Omental fat pad (tissue), 4 donors: ENCODE results near the gene CACNA1G. TPM values are rescaled to one million over a fixed set of nuclear protein-coding genes. Genes with fewer than 3 reads are reported as not detected.

Experiments used
- ATAC-seq: fragments of 150-250 bp; one replicate; pipeline ENCODE4 v1.9.1; 2016; ENCODE audit warnings: mild to moderate bottlenecking, moderate library complexity; ENCODE audit not compliant: low FRiP score
- DNase-seq: peaks from one replicate; pipeline ENCODE4 v3.0.0-alpha.2; 2019; ENCODE audit warnings: low spot score
- CTCF ChIP-seq, 3 donors: fragments of 450-650 bp; IDR thresholded peaks; one replicate each; pipeline ENCODE4 v1.5.1; 2016 to 2017; ENCODE audit warnings: antibody characterized with exemption in 3 of 3, mild to moderate bottlenecking in 3 of 3, moderate library complexity in 2 of 3
- total RNA-seq, 4 donors: library from RNA; depleted of rRNA; stranded (reverse); fragments of >200 nt; gene quantifications; one replicate each; pipeline ENCODE4 v1.1.0, GENCODE V29; 2016

CACNA1G gene
- total RNA-seq, 4 donors from 2014 or later, result 0.32 to 3.8 (median 1.2) TPM

- no peak for TF ChIP-seq CTCF (IDR thresholded peaks at IDR 0.05)
- no peak for DNase-seq
- no peak for ATAC-seq
Observed at GRCh38 chr17:50657054-50657453, 96.5 kb downstream of the CACNA1G start.

DNA sequence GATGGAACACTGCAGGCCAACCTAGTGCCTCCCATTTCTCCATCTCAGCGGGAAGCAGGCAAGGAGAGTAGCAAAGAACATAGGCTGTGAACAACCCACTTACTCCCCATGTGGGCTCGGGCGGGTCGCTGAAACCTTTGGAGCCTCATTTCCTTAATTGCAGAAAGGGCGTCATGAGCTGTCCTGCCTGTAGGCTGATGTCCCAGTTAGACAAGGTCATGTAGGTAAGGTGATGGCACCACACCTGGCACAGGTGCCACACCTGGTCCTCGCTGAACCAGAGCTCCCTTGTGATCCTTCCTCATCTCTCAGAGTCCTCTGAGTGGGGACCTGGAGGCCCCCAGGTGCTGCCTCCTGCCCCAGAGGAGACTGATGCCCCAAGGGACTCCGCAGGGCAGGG is 97.1 kb downstream of the CACNA1G start:
- no peak for TF ChIP-seq CTCF (IDR thresholded peaks at IDR 0.05)
- no peak for ATAC-seq
- no peak for DNase-seq

DNA sequence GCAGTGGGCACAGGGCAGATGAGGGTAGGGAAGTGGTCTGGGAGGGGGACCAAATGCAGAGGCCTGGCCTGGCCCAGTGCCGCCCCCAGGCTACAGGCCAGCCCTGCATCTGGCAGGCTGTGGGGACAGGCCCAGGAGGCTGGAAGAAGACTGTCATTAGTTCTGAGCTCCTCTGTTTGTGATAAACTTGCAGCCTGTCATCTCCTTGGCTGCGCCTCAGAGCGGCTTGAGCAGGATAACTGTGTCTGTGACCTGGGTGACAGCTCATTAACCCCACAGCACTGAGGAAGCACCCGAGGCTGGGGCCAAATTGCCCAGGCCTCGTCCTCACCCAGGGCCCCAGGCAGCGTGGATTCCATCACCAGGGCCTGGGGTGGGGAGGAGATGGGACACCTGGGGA is 98.1 kb downstream of the CACNA1G start:
- ATAC-seq, result no peak

GRCh38 chr17:50659179-50659578 is 98.7 kb downstream of the CACNA1G start:
- ATAC-seq (no peak), DNase-seq (no peak)
- TF ChIP-seq CTCF (IDR thresholded peaks at IDR 0.05), result no peak

More for the DNA sequence above, 98.1 kb downstream of the CACNA1G start:
- TF ChIP-seq CTCF (IDR thresholded peaks at IDR 0.05), result no peak
- no peak for DNase-seq

- no peak for DNase-seq
- no peak for TF ChIP-seq CTCF (IDR thresholded peaks at IDR 0.05)
- ATAC-seq, result peak; percentile 19
Observed at GRCh38 chr17:50660042-50660886, 99.7 kb downstream of the CACNA1G start.

GRCh38 chr17:50660887-50661345 is 100.4 kb downstream of the CACNA1G start:
- ATAC-seq, result no peak
- TF ChIP-seq CTCF (IDR thresholded peaks at IDR 0.05), result no peak
- no peak for DNase-seq

- no peak for TF ChIP-seq CTCF (IDR thresholded peaks at IDR 0.05)
- DNase-seq, result no peak
- no peak for ATAC-seq
Observed at GRCh38 chr17:50661348-50661747, 100.8 kb downstream of the CACNA1G start.
